ENCODE results near the gene ADIPOR1. TPM values are rescaled to one million over a fixed set of nuclear protein-coding genes. Genes with fewer than 3 reads are reported as not detected.

ADIPOR1 gene
- total and polyA plus RNA-seq, 2 experiments from 2014 or later, result 105 to 211 TPM

- DNase-seq (ENCODE audit: low read depth in 1 of 2, low spot score in 1 of 2), result peak in 1 of 2 donors; percentile 88
- Histone ChIP-seq H3K27me3 (no peaks in the 10 kb centered on the region), H3K4me1 (ENCODE audit: low read depth) (peaks cover 10% of the 10 kb centered on the region), H3K27ac (no peak overlapping the region), H3K36me3 (peaks cover 18% of the 10 kb centered on the region), H3K9me3 (ENCODE audit: low read depth) (no peaks in the 10 kb centered on the region), H3K4me3 (no peak overlapping the region)
- TF ChIP-seq CTCF (IDR thresholded peaks at IDR 0.05; ENCODE audit: low read depth, low read length), result no peak
Measured at GRCh38 chr1:202952818-202953217, 5.3 kb downstream of the ADIPOR1 start.

- peaks cover 22% of the 10 kb centered on the region for H3K36me3 ChIP-seq
- H3K4me1 ChIP-seq (ENCODE audit: low read depth), result peaks cover 8% of the 10 kb centered on the region
- DNase-seq (ENCODE audit: low read depth in 1 of 2, low spot score in 1 of 2), result no peak
- H3K4me3 ChIP-seq, result no peak overlapping the region
- no peak for TF ChIP-seq CTCF (IDR thresholded peaks at IDR 0.05; ENCODE audit: low read depth, low read length)
- H3K9me3 ChIP-seq (ENCODE audit: low read depth), result no peaks in the 10 kb centered on the region
- H3K27ac ChIP-seq, result no peak overlapping the region
- H3K27me3 ChIP-seq, result no peaks in the 10 kb centered on the region
Measured at GRCh38 chr1:202952099-202952498, 6.0 kb downstream of the ADIPOR1 start.

- no peak for DNase-seq (ENCODE audit: low read depth in 1 of 2, low spot score in 1 of 2)
- Histone ChIP-seq H3K4me3 (no peak overlapping the region), H3K4me1 (ENCODE audit: low read depth) (peaks cover 1% of the 10 kb centered on the region), H3K36me3 (peaks cover 23% of the 10 kb centered on the region), H3K9me3 (ENCODE audit: low read depth) (no peaks in the 10 kb centered on the region), H3K27ac (no peak overlapping the region), H3K27me3 (no peaks in the 10 kb centered on the region)
- TF ChIP-seq CTCF (IDR thresholded peaks at IDR 0.05; ENCODE audit: low read depth, low read length), result no peak
Measured at GRCh38 chr1:202951437-202951836, 6.7 kb downstream of the ADIPOR1 start.

GRCh38 chr1:202945483-202945882 lies 12.6 kb downstream of the ADIPOR1 start:
- TF ChIP-seq CTCF (IDR thresholded peaks at IDR 0.05; ENCODE audit: low read depth, low read length), result no peak
- H3K36me3 ChIP-seq, result peaks cover 73% of the 10 kb centered on the region
- DNase-seq (ENCODE audit: low read depth in 1 of 2, low spot score in 1 of 2), result no peak

GRCh38 chr1:202944438-202944921 lies 13.6 kb downstream of the ADIPOR1 start:
- Histone ChIP-seq H3K27me3 (no peaks in the 10 kb centered on the region), H3K9me3 (ENCODE audit: low read depth) (no peaks in the 10 kb centered on the region), H3K4me1 (ENCODE audit: low read depth) (no peaks in the 10 kb centered on the region), H3K4me3 (no peak overlapping the region), H3K27ac (no peak overlapping the region), H3K36me3 (peaks cover 71% of the 10 kb centered on the region)
- no peak for TF ChIP-seq CTCF (IDR thresholded peaks at IDR 0.05; ENCODE audit: low read depth, low read length)
- DNase-seq (ENCODE audit: low read depth in 1 of 2, low spot score in 1 of 2), result no peak

More at GRCh38 chr1:202945483-202945882, 12.6 kb downstream of the ADIPOR1 start:
- Histone ChIP-seq H3K4me3 (no peak overlapping the region), H3K9me3 (ENCODE audit: low read depth) (no peaks in the 10 kb centered on the region), H3K27ac (no peak overlapping the region), H3K27me3 (no peaks in the 10 kb centered on the region), H3K4me1 (ENCODE audit: low read depth) (no peaks in the 10 kb centered on the region)
